ENCODE measurements around the gene ESRRA. TPM values are rescaled to one million over a fixed set of nuclear protein-coding genes. Genes with fewer than 3 reads are reported as not detected.

Gene ESRRA
- total and polyA plus RNA-seq, 2 of the 8 experiments (the other 6 are each of a cell fraction or from before 2014, with no cell fraction given): 18.2 to 37.0 TPM

GRCh38 chr11:64290352-64291261, 14.7 kb upstream of the ESRRA start:
- no peak overlapping the region for H3K14ac ChIP-seq (ENCODE audit: insufficient read length)
- no peak overlapping the region for H3K56ac ChIP-seq (replicated peaks; ENCODE audit: insufficient read length, low read depth, low read length)
- 0 out of 2 replicates have a peak overlapping the region, but pooled peaks have one; percentile 23 for H2BK12ac ChIP-seq (ENCODE audit: low read depth, low read length)
- H4K20me1 ChIP-seq (replicated peaks in 1 of 2; ENCODE audit: control insufficient read depth in 1 of 2, insufficient read depth in 2 of 2, low read length in 2 of 2): peaks cover 5 to 22% of the 10 kb centered on the region in 2 experiments
- no peak for FAIRE-seq
- H3K4ac ChIP-seq (replicated peaks; ENCODE audit: insufficient read length, low read depth, low read length): no peak overlapping the region
- no peak overlapping the region; the same call in 1 of the 2 replicates for H4K8ac ChIP-seq (ENCODE audit: extremely low read depth, insufficient read depth, low read length)
- no peak overlapping the region for H2BK5ac ChIP-seq (ENCODE audit: low read depth, low read length)
- no peak overlapping the region for H3K23ac ChIP-seq (ENCODE audit: insufficient read length)
- peaks cover 8% of the 10 kb centered on the region; the same call in 1 of the 2 replicates for H3K23me2 ChIP-seq (ENCODE audit: low read depth, low read length)
- DNase-seq (ENCODE audit: low read depth in 1 of 2, low spot score in 2 of 2): no peak
- peaks cover 51 to 66% (median 64%) of the 10 kb centered on the region in 4 experiments for H3K27me3 ChIP-seq (replicated peaks in 1 of 4; ENCODE audit: control insufficient read depth in 3 of 4, extremely low read depth in 1 of 4, insufficient read depth in 3 of 4, low read length in 3 of 4)
- H2BK120ac ChIP-seq (replicated peaks; ENCODE audit: low read depth, low read length): no peak overlapping the region
- H2AFZ ChIP-seq (ENCODE audit: low read length): no peak overlapping the region
- H3K4me3 ChIP-seq (ENCODE audit: extremely low read depth in 1 of 4, insufficient read depth in 2 of 4, low read depth in 3 of 4, low read length in 4 of 4): peak overlapping the region; percentile 21 to 64 (median 34)
- no peak overlapping the region for H4K5ac ChIP-seq (ENCODE audit: insufficient read length, low read depth, low read length)
- H4K91ac ChIP-seq (replicated peaks; ENCODE audit: insufficient read length, low read length): no peak overlapping the region
- no peak overlapping the region for H3K9ac ChIP-seq (replicated peaks in 1 of 4; ENCODE audit: extremely low read depth in 1 of 4, low read depth in 3 of 4, low read length in 3 of 4)
- ChIA-PET POLR2A (ENCODE audit: partially characterized antibody) (interaction anchor here (1.0 to 2.8 kb wide), 7 partner anchors 12 to 105 kb away, joined by 3 to 10 read pairs (median 3); partner anchors contain the start of gene STIP1), CTCF (ENCODE audit: partially characterized antibody) (interaction anchor here (0.6 to 11.4 kb wide), 10 partner anchors 12 to 484 kb away, joined by 3 to 134 read pairs (median 3); partner anchors contain the start of genes CATSPERZ, ESRRA, NUDT22 and TRPT1)
- no peak overlapping the region for H2BK15ac ChIP-seq (ENCODE audit: low read length)
- no peaks in the 10 kb centered on the region for H3K79me1 ChIP-seq (ENCODE audit: low read depth, low read length)
- WGBS, 2 experiments (ENCODE audit: extremely low coverage in 1 of 2, insufficient coverage in 1 of 2, insufficient read length in 1 of 2, insufficient replicate concordance in 2 of 2, low coverage in 1 of 2, low lambda C conversion rate in 2 of 2, missing lambda C conversion rate in 1 of 2): 66% methylated on average over 6 of the region's 10 CpGs; no CpG with 5 or more reads in 1 of the 2 experiments
- peaks cover 0 to 9% (median 5%) of the 10 kb centered on the region in 4 experiments; a peak in 5 of 7 replicates for H3K4me1 ChIP-seq (replicated peaks in 1 of 4; ENCODE audit: control insufficient read depth in 3 of 4, insufficient read depth in 4 of 4, low read length in 3 of 4)
- H3K18ac ChIP-seq (ENCODE audit: extremely low read depth, low read length): no peak overlapping the region
- no peaks in the 10 kb centered on the region for H3K9me3 ChIP-seq (ENCODE audit: insufficient read depth in 2 of 2, low read depth in 1 of 2, low read length in 1 of 2)
- H3K4me2 ChIP-seq (ENCODE audit: insufficient read depth in 1 of 2, low read depth in 2 of 2, low read length in 2 of 2): peak overlapping the region; percentile 20 to 88; a peak in 3 of 4 replicates
- H3K36me3 ChIP-seq (ENCODE audit: control insufficient read depth in 2 of 4, insufficient read depth in 4 of 4, low read length in 3 of 4): peaks cover 0 to 9% (median 0%) of the 10 kb centered on the region in 4 experiments; a peak in 1 of 8 replicates
- H2AK5ac ChIP-seq (ENCODE audit: low read depth, low read length): no peak overlapping the region
- no peak overlapping the region for H2BK20ac ChIP-seq (ENCODE audit: low read length)
- no peak overlapping the region for H3K27ac ChIP-seq (ENCODE audit: low read depth, low read length)
- no peaks in the 10 kb centered on the region for H3K79me2 ChIP-seq (ENCODE audit: control insufficient read depth in 1 of 2, insufficient read depth in 2 of 2, low read length in 2 of 2)
- TF ChIP-seq JUND (IDR thresholded peaks at IDR 0.05; ENCODE audit: low read length) (no peak), GTF2F1 (IDR thresholded peaks at IDR 0.05; ENCODE audit: borderline replicate concordance, low read depth, low read length) (no peak), TEAD4 (IDR thresholded peaks at IDR 0.05; ENCODE audit: low read depth, low read length) (no peak), NRF1 (IDR thresholded peaks at IDR 0.05; ENCODE audit: low read depth, low read length) (no peak), SP1 (IDR thresholded peaks at IDR 0.05; ENCODE audit: low read depth, low read length) (no peak), RNF2 (IDR thresholded peaks at IDR 0.05; ENCODE audit: borderline replicate concordance, low read depth, low read length, missing control alignments, poor library complexity, severe bottlenecking) (no peak), KDM1A (IDR thresholded peaks at IDR 0.05; ENCODE audit: borderline replicate concordance, low read length) (no peak)
- TF ChIP-seq, protein P1, sequence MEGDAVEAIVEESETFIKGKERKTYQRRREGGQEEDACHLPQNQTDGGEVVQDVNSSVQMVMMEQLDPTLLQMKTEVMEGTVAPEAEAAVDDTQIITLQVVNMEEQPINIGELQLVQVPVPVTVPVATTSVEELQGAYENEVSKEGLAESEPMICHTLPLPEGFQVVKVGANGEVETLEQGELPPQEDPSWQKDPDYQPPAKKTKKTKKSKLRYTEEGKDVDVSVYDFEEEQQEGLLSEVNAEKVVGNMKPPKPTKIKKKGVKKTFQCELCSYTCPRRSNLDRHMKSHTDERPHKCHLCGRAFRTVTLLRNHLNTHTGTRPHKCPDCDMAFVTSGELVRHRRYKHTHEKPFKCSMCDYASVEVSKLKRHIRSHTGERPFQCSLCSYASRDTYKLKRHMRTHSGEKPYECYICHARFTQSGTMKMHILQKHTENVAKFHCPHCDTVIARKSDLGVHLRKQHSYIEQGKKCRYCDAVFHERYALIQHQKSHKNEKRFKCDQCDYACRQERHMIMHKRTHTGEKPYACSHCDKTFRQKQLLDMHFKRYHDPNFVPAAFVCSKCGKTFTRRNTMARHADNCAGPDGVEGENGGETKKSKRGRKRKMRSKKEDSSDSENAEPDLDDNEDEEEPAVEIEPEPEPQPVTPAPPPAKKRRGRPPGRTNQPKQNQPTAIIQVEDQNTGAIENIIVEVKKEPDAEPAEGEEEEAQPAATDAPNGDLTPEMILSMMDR (IDR thresholded peaks at IDR 0.05; ENCODE audit: control extremely low read depth in 1 of 3, insufficient read depth in 1 of 3, low read depth in 1 of 3, low read length in 3 of 3): no peak
